GM12891 (cell line): Measurements from ENCODE around the gene ZNF816.

Source experiments
- POLR2A ChIP-seq: IDR thresholded peaks from 2 replicates; pipeline ENCODE4 v1.6.1; 2011; ENCODE audit warnings: low read depth, low read length, control low read depth
- POLR2AphosphoS5 ChIP-seq: IDR thresholded peaks from 2 replicates; pipeline ENCODE4 v1.6.1; 2011; ENCODE audit warnings: low read depth, low read length, control low read depth
- SPI1 ChIP-seq: IDR thresholded peaks from 2 replicates; pipeline ENCODE4 v1.6.1; 2011; ENCODE audit warnings: low read depth, low read length, control low read depth
- TAF1 ChIP-seq: IDR thresholded peaks from 2 replicates; pipeline ENCODE4 v1.6.1; 2011; ENCODE audit warnings: low read depth, low read length, control low read depth

- TF ChIP-seq POLR2AphosphoS5, result no peak
- no peak for TF ChIP-seq POLR2A
- no peak for TF ChIP-seq SPI1
- no peak for TF ChIP-seq TAF1
Measured at GRCh38 chr19:53010494-53010893, 47.8 kb upstream of the ZNF816 start.
